CD4-positive, alpha-beta T cell (primary cell): ENCODE data around the gene USP3. TPM values are rescaled to one million over a fixed set of nuclear protein-coding genes. Genes with fewer than 3 reads are reported as not detected.

Experiments used
- ATAC-seq: fragments of 200-7000 bp; cut with Tn5 transposase; one replicate; pipeline ENCODE4 v1.10.0; 2022; ENCODE audit warnings: mild to moderate bottlenecking; ENCODE audit not compliant: poor library complexity
- CTCF ChIA-PET: fragments of 350-600 bp; sonication (Branson Sonifier 250); formaldehyde crosslinking; loops from one replicate; lab custom pipeline; 2021; ENCODE audit warnings: antibody characterized with exemption, inconsistent platforms; lab: Charles Lee
- POLR2A ChIA-PET: fragments of 350-600 bp; sonication (Branson Sonifier 250); formaldehyde crosslinking; loops from one replicate; lab custom pipeline; 2021; ENCODE audit warnings: antibody characterized with exemption, inconsistent platforms; lab: Charles Lee
- DNase-seq, 14 experiments: peaks; one replicate each; pipeline ENCODE4 v3.0.0-alpha.2; 2013 to 2020; ENCODE audit warnings: mixed read lengths in 2 of 14
- H3K27ac ChIP-seq, 2 donors: one replicate each; pipeline versions ENCODE4 v1.5.1 to v1.7.0; 2013; ENCODE audit warnings: low read length in 2 of 2, low read depth in 1 of 2, mild to moderate bottlenecking in 1 of 2
- H3K27me3 ChIP-seq, 2 experiments: 1 replicate in 1 of 2; 2 replicates in 1 of 2; pipeline versions ENCODE4 v1.6.1 to v1.7.0; 2013; ENCODE audit warnings: low read length in 2 of 2, control low read depth in 1 of 2, mild to moderate bottlenecking in 1 of 2, moderate library complexity in 1 of 2; ENCODE audit not compliant: insufficient read depth in 2 of 2, control insufficient read depth in 1 of 2
- H3K36me3 ChIP-seq: one replicate; pipeline ENCODE4 v1.6.1; 2013; ENCODE audit warnings: low read length, control low read depth; ENCODE audit not compliant: insufficient read depth
- H3K4me1 ChIP-seq: one replicate; pipeline ENCODE4 v1.6.1; 2013; ENCODE audit warnings: low read length, control low read depth; ENCODE audit not compliant: insufficient read depth
- H3K4me3 ChIP-seq: one replicate; pipeline ENCODE4 v1.5.1; 2013; ENCODE audit warnings: mild to moderate bottlenecking, low read length, moderate library complexity
- H3K9me3 ChIP-seq, 2 experiments: 1 replicate in 1 of 2; 2 replicates in 1 of 2; pipeline versions ENCODE4 v1.6.1 to v1.7.0; 2013; ENCODE audit warnings: low read length in 2 of 2, mild to moderate bottlenecking in 2 of 2, control low read depth in 1 of 2, moderate library complexity in 1 of 2; ENCODE audit not compliant: control insufficient read depth in 1 of 2, insufficient read depth in 1 of 2
- H3K27ac Mint-ChIP-seq: one replicate; pipeline ENCODE4 v1.8.0; 2020; ENCODE audit warnings: mixed read lengths
- H3K27me3 Mint-ChIP-seq: one replicate; pipeline ENCODE4 v1.8.0; 2021; ENCODE audit warnings: mixed read lengths
- H3K36me3 Mint-ChIP-seq: one replicate; pipeline ENCODE4 v1.8.0; 2021; ENCODE audit warnings: low read depth, mixed read lengths
- H3K4me1 Mint-ChIP-seq: one replicate; pipeline ENCODE4 v1.8.0; 2021; ENCODE audit warnings: low read depth, mixed read lengths
- H3K4me3 Mint-ChIP-seq: one replicate; pipeline ENCODE4 v1.8.0; 2020; ENCODE audit warnings: mild to moderate bottlenecking, mixed read lengths
- H3K9me3 Mint-ChIP-seq: one replicate; pipeline ENCODE4 v1.8.0; 2020; ENCODE audit warnings: mixed read lengths
- CTCF ChIP-seq: fragments of 200-600 bp; IDR thresholded peaks from one replicate; pipeline ENCODE4 v1.8.0; 2022; ENCODE audit warnings: antibody characterized with exemption, mild to moderate bottlenecking
- intact Hi-C, 2 experiments: fragments of 100-400 bp; cut with DNase I in 1 of 2; cut with micrococcal nuclease in 1 of 2; formaldehyde crosslinking; loops; one replicate each; pipeline versions ENCODE4 v1.15.1 to v1.9.0; 2023 to 2025; cut with DNase I, micrococcal nuclease
- total RNA-seq, 174 experiments: library from RNA in 2 of 174; stranded (reverse) in 2 of 174; gene quantifications; one replicate each; pipeline ENCODE4 v1.2.3 and lab custom pipeline; 2021 to 2026

USP3 gene
- total RNA-seq, 2 experiments from 2014 or later: 280 to 282 TPM

GRCh38 chr15:63605816-63606215 lies 101.4 kb downstream of the USP3 start:
- Histone ChIP-seq H3K4me3 (no peak overlapping the region), H3K4me1 (peaks cover 56% of the 10 kb centered on the region), H3K36me3 (peaks cover 23% of the 10 kb centered on the region), H3K27ac (peak overlapping the region; percentile 42 to 57), H3K9me3 (no peaks in the 10 kb centered on the region), H3K27me3 (no peaks in the 10 kb centered on the region)
- no peak for TF ChIP-seq CTCF
- no peaks in the 10 kb centered on the region for H3K9me3 Mint-ChIP-seq
- H3K27ac Mint-ChIP-seq: peak overlapping the region; percentile 86
- peaks cover 68% of the 10 kb centered on the region for H3K4me1 Mint-ChIP-seq
- ChIA-PET POLR2A (interaction anchor here (1.0 to 1.3 kb wide), 2 partner anchors 22 to 102 kb away, joined by 3 read pairs; partner anchors contain the start of gene USP3), CTCF (no interaction called here)
- DNase-seq (peak; percentile 35 to 79 (median 58)), ATAC-seq (peak; percentile 62)
- H3K4me3 Mint-ChIP-seq: peak overlapping the region; percentile 78
- H3K36me3 Mint-ChIP-seq: peaks cover 55% of the 10 kb centered on the region
- intact Hi-C loops: loop anchor here (10.0 kb wide), 2 partner anchors 411 to 489 kb away; partner anchors contain the start of genes CIAO2A (in 2 of the 2) and SNX1 (in 2 of the 2)
- no peaks in the 10 kb centered on the region for H3K27me3 Mint-ChIP-seq

- POLR2A ChIA-PET: interaction anchor here (1.0 to 1.3 kb wide), 2 partner anchors 21 to 102 kb away, joined by 3 read pairs; partner anchors contain the start of gene USP3
- Histone ChIP-seq H3K36me3 (peaks cover 23% of the 10 kb centered on the region), H3K9me3 (no peaks in the 10 kb centered on the region), H3K4me1 (peaks cover 60% of the 10 kb centered on the region), H3K4me3 (no peak overlapping the region), H3K27me3 (no peaks in the 10 kb centered on the region), H3K27ac (peak overlapping the region; percentile 42 to 57)
- peaks cover 56% of the 10 kb centered on the region for H3K36me3 Mint-ChIP-seq
- H3K27ac Mint-ChIP-seq: peak overlapping the region; percentile 86
- H3K9me3 Mint-ChIP-seq: no peaks in the 10 kb centered on the region
- peak overlapping the region; percentile 78 for H3K4me3 Mint-ChIP-seq
- H3K4me1 Mint-ChIP-seq: peaks cover 72% of the 10 kb centered on the region
- peak in 1 of 14 experiments; percentile 17 for DNase-seq
- no peaks in the 10 kb centered on the region for H3K27me3 Mint-ChIP-seq
- CTCF ChIA-PET: no interaction called here
- no peak for ATAC-seq
- intact Hi-C loops: loop anchor here (10.0 kb wide), 2 partner anchors 412 to 488 kb away; partner anchors contain the start of genes CIAO2A (in 2 of the 2) and SNX1 (in 2 of the 2)
- TF ChIP-seq CTCF: no peak
These were observed 101.9 kb downstream of the USP3 start for GRCh38 chr15:63606308-63606707.

- peaks cover 43% of the 10 kb centered on the region for H3K4me1 ChIP-seq
- Mint-ChIP-seq H3K27ac (peak overlapping the region; percentile 54), H3K4me3 (no peak overlapping the region), H3K36me3 (peaks cover 76% of the 10 kb centered on the region), H3K9me3 (no peaks in the 10 kb centered on the region), H3K27me3 (no peaks in the 10 kb centered on the region), H3K4me1 (peaks cover 56% of the 10 kb centered on the region)
- no peak for DNase-seq
- H3K36me3 ChIP-seq: peaks cover 42% of the 10 kb centered on the region
- H3K9me3 ChIP-seq: no peaks in the 10 kb centered on the region
- TF ChIP-seq CTCF: no peak
- CTCF ChIA-PET: interaction anchor here (1.0 to 1.4 kb wide), 6 partner anchors 12 to 67 kb away, joined by 3 to 5 read pairs (median 4); partner anchors contain the start of gene FBXL22
- POLR2A ChIA-PET: interaction anchor here (2.0 to 3.5 kb wide), 4 partner anchors 8 to 104 kb away, joined by 7 to 39 read pairs (median 9); partner anchors contain the start of genes FBXL22 and USP3
- H3K27me3 ChIP-seq: no peaks in the 10 kb centered on the region
- no peak for ATAC-seq
- intact Hi-C loops: loop anchor here (2.0 to 10.0 kb wide), 3 partner anchors 414 to 486 kb away; partner anchors contain the start of genes CIAO2A (in 2 of the 2) and SNX1 (in 2 of the 2)
- no peak overlapping the region for H3K4me3 ChIP-seq
- H3K27ac ChIP-seq: no peak overlapping the region
These were observed 104.6 kb downstream of the USP3 start for GRCh38 chr15:63608989-63609388.
